Measurements from ENCODE around the gene CHSY1. TPM values are rescaled to one million over a fixed set of nuclear protein-coding genes. Genes with fewer than 3 reads are reported as not detected.

The CHSY1 gene
- total RNA-seq, 4 donors from 2014 or later = 8.8 to 19.3 (median 11.4) TPM

GRCh38 chr15:101258238-101259144 is 6.6 kb upstream of the CHSY1 start:
- intact Hi-C loops (cut with DNase I) = loop anchor here (2.0 to 5.0 kb wide), 2 partner anchors 170 to 241 kb away; no protein-coding TSS in a partner anchor
- H3K27ac ChIP-seq = no peak overlapping the region
- no peaks in the 10 kb centered on the region for H3K9me3 ChIP-seq
- H3K4me1 ChIP-seq = peaks cover 0 to 13% (median 0%) of the 10 kb centered on the region in 3 donors
- H3K36me3 ChIP-seq = no peaks in the 10 kb centered on the region
- no peak for DNase-seq
- no peak overlapping the region for H3K4me3 ChIP-seq
- TF ChIP-seq CTCF (IDR thresholded peaks at IDR 0.05) (peak; percentile 74 to 93 (median 87)), POLR2A (IDR thresholded peaks at IDR 0.05) (no peak)
- WGBS, 2 donors = 26 to 32% methylated on average over 8 to 11 of the region's 11 CpGs
- H3K27me3 ChIP-seq = no peaks in the 10 kb centered on the region

GRCh38 chr15:101256757-101257156 is 4.9 kb upstream of the CHSY1 start:
- H3K4me3 ChIP-seq = no peak overlapping the region
- no peak overlapping the region for H3K27ac ChIP-seq
- TF ChIP-seq POLR2A (IDR thresholded peaks at IDR 0.05) (no peak), CTCF (IDR thresholded peaks at IDR 0.05) (peak in 2 of 6 experiments; percentile 12 to 40)
- H3K27me3 ChIP-seq = no peaks in the 10 kb centered on the region
- no peak for DNase-seq
- no peaks in the 10 kb centered on the region for H3K9me3 ChIP-seq
- intact Hi-C loops (cut with DNase I) = loop anchor here (5.0 kb wide), 1 partner anchor 239 kb away; no protein-coding TSS in a partner anchor
- peaks cover 0 to 24% (median 5%) of the 10 kb centered on the region in 3 donors for H3K4me1 ChIP-seq
- H3K36me3 ChIP-seq = no peaks in the 10 kb centered on the region
- WGBS, 2 donors = 86 to 94% methylated on average over 6 of the region's 6 CpGs

- Histone ChIP-seq H3K27ac (no peak overlapping the region), H3K36me3 (no peaks in the 10 kb centered on the region), H3K27me3 (no peaks in the 10 kb centered on the region), H3K4me1 (peaks cover 0 to 26% (median 5%) of the 10 kb centered on the region in 3 donors), H3K9me3 (no peaks in the 10 kb centered on the region), H3K4me3 (no peak overlapping the region)
- no peak for TF ChIP-seq CTCF (IDR thresholded peaks at IDR 0.05)
- DNase-seq = no peak
- intact Hi-C loops (cut with DNase I) = loop anchor here (5.0 kb wide), 1 partner anchor 238 kb away; no protein-coding TSS in a partner anchor
- 44 to 50% methylated on average over 6 of the region's 8 CpGs for WGBS, 2 donors
These were observed 3.9 kb upstream of the CHSY1 start for GRCh38 chr15:101255615-101256241.

GRCh38 chr15:101255051-101255395 is 3.2 kb upstream of the CHSY1 start:
- TF ChIP-seq CTCF (IDR thresholded peaks at IDR 0.05) = no peak
- no peak for TF ChIP-seq POLR2A (IDR thresholded peaks at IDR 0.05)
- H3K4me1 ChIP-seq = peaks cover 6 to 33% (median 11%) of the 10 kb centered on the region in 3 donors
- no peak overlapping the region for H3K4me3 ChIP-seq
- no peaks in the 10 kb centered on the region for H3K36me3 ChIP-seq
- no peak for DNase-seq
- intact Hi-C loops (cut with DNase I) = loop anchor here (5.0 kb wide), 1 partner anchor 238 kb away; no protein-coding TSS in a partner anchor
- no peaks in the 10 kb centered on the region for H3K9me3 ChIP-seq
- H3K27me3 ChIP-seq = no peaks in the 10 kb centered on the region
- WGBS, 2 donors = 63 to 65% methylated on average over 5 of the region's 5 CpGs
- H3K27ac ChIP-seq = no peak overlapping the region
